HEK293 (cell line): ENCODE data around the gene TMTC1.

ENCODE experiments used
- CTCF ChIA-PET: fragments of 350-600 bp; formaldehyde crosslinking; extraction: SDS; loops from one replicate; lab custom pipeline; 2021; ENCODE audit warnings: antibody characterized with exemption; lab: Yijun Ruan, JAX
- POLR2A ChIA-PET: fragments of 300-600 bp; formaldehyde crosslinking; extraction: SDS; loops from one replicate; lab custom pipeline; 2020; ENCODE audit warnings: antibody characterized with exemption, inconsistent platforms; lab: Yijun Ruan, JAX
- H3K27ac ChIP-seq: fragments of 200-500 bp; sonication (Bioruptor generic); 2 replicates; pipeline ENCODE4 v1.5.1; 2014; ENCODE audit warnings: low read depth, low read length, control low read depth, inconsistent platforms; ENCODE audit errors: extremely low read depth
- H3K36me3 ChIP-seq, 2 experiments: fragments of 200-500 bp in 1 of 2; sonication (Bioruptor generic) in 1 of 2; 1 replicate in 1 of 2; 2 replicates in 1 of 2; pipeline ENCODE4 v1.5.1; 2014 to 2017; ENCODE audit warnings: inconsistent platforms in 2 of 2, low read length in 2 of 2; ENCODE audit not compliant: control insufficient read depth in 2 of 2, insufficient read depth in 1 of 2
- H3K4me1 ChIP-seq: fragments of 200-500 bp; sonication (Bioruptor generic); 2 replicates; pipeline ENCODE4 v1.5.1; 2014; ENCODE audit warnings: mild to moderate bottlenecking, low read length, inconsistent platforms; ENCODE audit not compliant: control insufficient read depth, insufficient read depth
- H3K4me3 ChIP-seq: 2 replicates; pipeline ENCODE4 v1.5.1; 2011; ENCODE audit warnings: low read depth, mild to moderate bottlenecking, control low read depth, low read length, moderate library complexity
- H3K9me3 ChIP-seq: fragments of 200-500 bp; sonication (Bioruptor generic); 2 replicates; pipeline ENCODE4 v1.5.1; 2014; ENCODE audit warnings: low read depth, low read length, inconsistent platforms; ENCODE audit not compliant: control insufficient read depth, insufficient read depth
- HOXD13 ChIP-seq: sonication (generic); formaldehyde crosslinking; IDR thresholded peaks from 2 replicates; pipeline ENCODE4 v1.8.0; 2022; ENCODE audit warnings: missing genetic modification reagents, borderline replicate concordance
- KLF1 ChIP-seq: fragments of 450-650 bp; formaldehyde crosslinking; IDR thresholded peaks from 2 replicates; pipeline ENCODE4 v1.5.1; 2016; ENCODE audit warnings: missing biosample characterization, missing genetic modification characterization
- REPIN1 ChIP-seq: fragments of 450-650 bp; formaldehyde crosslinking; IDR thresholded peaks from 2 replicates; pipeline ENCODE4 v1.5.1; 2017; ENCODE audit warnings: missing biosample characterization, missing genetic modification characterization, low read depth
- WT1 ChIP-seq: fragments of 450-650 bp; formaldehyde crosslinking; IDR thresholded peaks from 2 replicates; pipeline ENCODE4 v1.5.1; 2016; ENCODE audit warnings: missing biosample characterization, missing genetic modification characterization
- YY1 ChIP-seq: fragments of 450-650 bp; formaldehyde crosslinking; IDR thresholded peaks from 2 replicates; pipeline ENCODE4 v1.5.1; 2018; ENCODE audit warnings: missing biosample characterization, missing genetic modification characterization
- ZBTB20 ChIP-seq: fragments of 450-650 bp; formaldehyde crosslinking; IDR thresholded peaks from 2 replicates; pipeline ENCODE4 v1.5.1; 2016; ENCODE audit warnings: missing biosample characterization, missing genetic modification characterization
- ZBTB8A ChIP-seq: fragments of 450-650 bp; formaldehyde crosslinking; IDR thresholded peaks from 2 replicates; pipeline ENCODE4 v1.5.1; 2016; ENCODE audit warnings: missing biosample characterization, missing genetic modification characterization
- ZNF214 ChIP-seq: fragments of 450-650 bp; formaldehyde crosslinking; IDR thresholded peaks from 2 replicates; pipeline ENCODE4 v1.5.1; 2017; ENCODE audit warnings: missing biosample characterization, mild to moderate bottlenecking, missing genetic modification characterization, borderline replicate concordance
- ZNF433 ChIP-seq: fragments of 450-650 bp; formaldehyde crosslinking; IDR thresholded peaks from 2 replicates; pipeline ENCODE4 v1.5.1; 2016; ENCODE audit warnings: missing biosample characterization, missing genetic modification characterization, low read depth
- ZNF670 ChIP-seq: fragments of 450-650 bp; formaldehyde crosslinking; IDR thresholded peaks from 2 replicates; pipeline ENCODE4 v1.5.1; 2016; ENCODE audit warnings: missing biosample characterization, missing genetic modification characterization, low read depth
- ZSCAN30 ChIP-seq: fragments of 450-650 bp; IDR thresholded peaks from 2 replicates; pipeline ENCODE4 v1.5.1; 2018; ENCODE audit warnings: missing biosample characterization, mild to moderate bottlenecking, missing genetic modification characterization, moderate library complexity
- TF ChIP-seq, protein P1 (sequence below): fragments of 450-650 bp; formaldehyde crosslinking; IDR thresholded peaks from 2 replicates; pipeline ENCODE4 v1.5.1; 2016; ENCODE audit warnings: missing biosample characterization, missing genetic modification characterization
- TF ChIP-seq, protein P2 (sequence below): fragments of 450-650 bp; formaldehyde crosslinking; IDR thresholded peaks from 2 replicates; pipeline ENCODE4 v1.5.1; 2016; ENCODE audit warnings: missing biosample characterization, missing genetic modification characterization
- TF ChIP-seq, protein P3 (sequence below): fragments of 450-650 bp; formaldehyde crosslinking; IDR thresholded peaks from 2 replicates; pipeline ENCODE4 v1.5.1; 2016; ENCODE audit warnings: missing biosample characterization, missing genetic modification characterization
- TF ChIP-seq, protein P4 (sequence below): fragments of 450-650 bp; formaldehyde crosslinking; IDR thresholded peaks from 2 replicates; pipeline ENCODE4 v1.5.1; 2016; ENCODE audit warnings: missing biosample characterization, missing genetic modification characterization, low read depth
- TF ChIP-seq, protein P5 (sequence below): fragments of 450-650 bp; formaldehyde crosslinking; IDR thresholded peaks from 2 replicates; pipeline ENCODE4 v1.5.1; 2016; ENCODE audit warnings: missing biosample characterization, missing genetic modification characterization
- TF ChIP-seq, protein P6 (sequence below): fragments of 450-650 bp; formaldehyde crosslinking; IDR thresholded peaks from 2 replicates; pipeline ENCODE4 v1.5.1; 2017; ENCODE audit warnings: missing biosample characterization, missing genetic modification characterization

TMTC1 gene

DNA sequence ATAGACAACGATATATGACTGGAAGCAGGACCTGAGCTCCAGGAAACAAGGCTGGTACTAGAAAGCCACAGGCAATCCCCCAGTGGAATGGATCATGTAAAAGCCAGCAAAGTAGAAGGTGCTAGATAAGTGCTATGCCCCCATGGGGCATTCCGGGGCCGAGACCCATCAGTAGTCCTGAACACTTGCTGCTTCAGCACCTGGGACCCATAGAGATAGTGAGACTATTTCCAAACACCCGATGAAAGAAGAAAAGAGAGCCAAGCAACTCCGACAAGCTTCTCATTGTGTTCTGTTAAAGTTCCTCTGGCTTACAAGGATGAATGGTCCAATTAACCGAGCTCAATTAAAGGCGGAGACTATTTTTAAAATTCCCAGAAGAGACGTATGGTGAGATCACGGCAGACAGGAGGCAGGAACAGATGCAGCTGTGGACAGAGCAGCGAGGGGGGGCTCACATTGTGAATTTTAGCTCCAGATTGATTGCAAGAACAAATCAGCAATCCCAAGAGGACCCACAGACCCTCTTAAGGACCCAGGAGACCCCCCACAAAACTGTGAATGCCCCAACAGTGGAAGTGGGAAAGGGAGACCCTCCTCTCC is 143.7 kb downstream of the TMTC1 start:
- ChIA-PET CTCF (no interaction called here), POLR2A (no interaction called here)
- Histone ChIP-seq H3K27ac (no peak overlapping the region), H3K4me1 (no peaks in the 10 kb centered on the region; the same call in 1 of the 2 replicates), H3K9me3 (no peaks in the 10 kb centered on the region), H3K36me3 (no peaks in the 10 kb centered on the region), H3K4me3 (no peak overlapping the region)
- TF ChIP-seq ZSCAN30 (tag by site-specific recombination) = no peak

DNA sequence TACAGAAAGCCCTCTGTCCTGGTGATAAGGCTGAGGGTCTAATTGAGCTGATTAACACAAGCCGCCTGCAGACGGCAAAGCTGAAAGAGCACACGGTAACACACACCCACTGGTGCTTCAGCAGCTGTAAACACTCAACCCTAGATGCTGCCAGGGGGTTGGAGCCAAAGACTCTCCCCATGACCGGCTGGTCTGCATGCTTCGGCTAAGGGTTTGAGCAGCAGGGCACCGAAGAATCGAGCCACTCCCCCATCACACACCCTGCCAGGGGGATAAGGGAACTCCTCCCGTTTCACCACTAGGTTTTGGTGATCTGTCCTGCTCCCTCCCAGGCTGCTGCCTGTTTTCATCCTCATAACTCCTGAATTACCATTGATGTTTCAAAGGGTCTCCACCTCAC is 145.2 kb downstream of the TMTC1 start:
- Histone ChIP-seq H3K4me3 (no peak overlapping the region), H3K4me1 (no peaks in the 10 kb centered on the region; the same call in 1 of the 2 replicates)
- TF ChIP-seq ZNF670 (no peak), ZNF433 (tag by site-specific recombination) (no peak), WT1 (tag by site-specific recombination) (no peak), YY1 (tag by site-specific recombination) (no peak), ZBTB8A (tag by site-specific recombination) (no peak), ZBTB20 (tag by site-specific recombination) (no peak), REPIN1 (tag by site-specific recombination) (no peak), HOXD13 (no peak), KLF1 (tag by site-specific recombination) (no peak), ZNF214 (tag by site-specific recombination) (no peak)
- TF ChIP-seq, protein P1, sequence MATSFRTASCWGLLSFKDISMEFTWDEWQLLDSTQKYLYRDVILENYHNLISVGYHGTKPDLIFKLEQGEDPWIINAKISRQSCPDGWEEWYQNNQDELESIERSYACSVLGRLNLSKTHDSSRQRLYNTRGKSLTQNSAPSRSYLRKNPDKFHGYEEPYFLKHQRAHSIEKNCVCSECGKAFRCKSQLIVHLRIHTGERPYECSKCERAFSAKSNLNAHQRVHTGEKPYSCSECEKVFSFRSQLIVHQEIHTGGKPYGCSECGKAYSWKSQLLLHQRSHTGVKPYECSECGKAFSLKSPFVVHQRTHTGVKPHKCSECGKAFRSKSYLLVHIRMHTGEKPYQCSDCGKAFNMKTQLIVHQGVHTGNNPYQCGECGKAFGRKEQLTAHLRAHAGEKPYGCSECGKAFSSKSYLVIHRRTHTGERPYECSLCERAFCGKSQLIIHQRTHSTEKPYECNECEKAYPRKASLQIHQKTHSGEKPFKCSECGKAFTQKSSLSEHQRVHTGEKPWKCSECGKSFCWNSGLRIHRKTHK = no peak
- TF ChIP-seq, protein P2, sequence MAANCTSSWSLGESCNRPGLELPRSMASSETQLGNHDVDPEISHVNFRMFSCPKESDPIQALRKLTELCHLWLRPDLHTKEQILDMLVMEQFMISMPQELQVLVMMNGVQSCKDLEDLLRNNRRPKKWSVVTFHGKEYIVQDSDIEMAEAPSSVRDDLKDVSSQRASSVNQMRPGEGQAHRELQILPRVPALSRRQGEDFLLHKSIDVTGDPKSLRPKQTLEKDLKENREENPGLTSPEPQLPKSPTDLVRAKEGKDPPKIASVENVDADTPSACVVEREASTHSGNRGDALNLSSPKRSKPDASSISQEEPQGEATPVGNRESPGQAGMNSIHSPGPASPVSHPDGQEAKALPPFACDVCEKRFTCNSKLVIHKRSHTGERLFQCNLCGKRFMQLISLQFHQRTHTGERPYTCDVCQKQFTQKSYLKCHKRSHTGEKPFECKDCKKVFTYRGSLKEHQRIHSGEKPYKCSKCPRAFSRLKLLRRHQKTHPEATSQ (tag by site-specific recombination) = no peak
- TF ChIP-seq, protein P3, sequence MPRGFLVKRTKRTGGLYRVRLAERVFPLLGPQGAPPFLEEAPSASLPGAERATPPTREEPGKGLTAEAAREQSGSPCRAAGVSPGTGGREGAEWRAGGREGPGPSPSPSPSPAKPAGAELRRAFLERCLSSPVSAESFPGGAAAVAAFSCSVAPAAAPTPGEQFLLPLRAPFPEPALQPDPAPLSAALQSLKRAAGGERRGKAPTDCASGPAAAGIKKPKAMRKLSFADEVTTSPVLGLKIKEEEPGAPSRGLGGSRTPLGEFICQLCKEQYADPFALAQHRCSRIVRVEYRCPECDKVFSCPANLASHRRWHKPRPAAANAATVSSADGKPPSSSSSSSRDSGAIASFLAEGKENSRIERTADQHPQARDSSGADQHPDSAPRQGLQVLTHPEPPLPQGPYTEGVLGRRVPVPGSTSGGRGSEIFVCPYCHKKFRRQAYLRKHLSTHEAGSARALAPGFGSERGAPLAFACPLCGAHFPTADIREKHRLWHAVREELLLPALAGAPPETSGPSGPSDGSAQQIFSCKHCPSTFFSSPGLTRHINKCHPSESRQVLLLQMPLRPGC (tag by site-specific recombination) = no peak
- TF ChIP-seq, protein P4, sequence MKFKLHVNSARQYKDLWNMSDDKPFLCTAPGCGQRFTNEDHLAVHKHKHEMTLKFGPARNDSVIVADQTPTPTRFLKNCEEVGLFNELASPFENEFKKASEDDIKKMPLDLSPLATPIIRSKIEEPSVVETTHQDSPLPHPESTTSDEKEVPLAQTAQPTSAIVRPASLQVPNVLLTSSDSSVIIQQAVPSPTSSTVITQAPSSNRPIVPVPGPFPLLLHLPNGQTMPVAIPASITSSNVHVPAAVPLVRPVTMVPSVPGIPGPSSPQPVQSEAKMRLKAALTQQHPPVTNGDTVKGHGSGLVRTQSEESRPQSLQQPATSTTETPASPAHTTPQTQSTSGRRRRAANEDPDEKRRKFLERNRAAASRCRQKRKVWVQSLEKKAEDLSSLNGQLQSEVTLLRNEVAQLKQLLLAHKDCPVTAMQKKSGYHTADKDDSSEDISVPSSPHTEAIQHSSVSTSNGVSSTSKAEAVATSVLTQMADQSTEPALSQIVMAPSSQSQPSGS = no peak
- TF ChIP-seq, protein P5, sequence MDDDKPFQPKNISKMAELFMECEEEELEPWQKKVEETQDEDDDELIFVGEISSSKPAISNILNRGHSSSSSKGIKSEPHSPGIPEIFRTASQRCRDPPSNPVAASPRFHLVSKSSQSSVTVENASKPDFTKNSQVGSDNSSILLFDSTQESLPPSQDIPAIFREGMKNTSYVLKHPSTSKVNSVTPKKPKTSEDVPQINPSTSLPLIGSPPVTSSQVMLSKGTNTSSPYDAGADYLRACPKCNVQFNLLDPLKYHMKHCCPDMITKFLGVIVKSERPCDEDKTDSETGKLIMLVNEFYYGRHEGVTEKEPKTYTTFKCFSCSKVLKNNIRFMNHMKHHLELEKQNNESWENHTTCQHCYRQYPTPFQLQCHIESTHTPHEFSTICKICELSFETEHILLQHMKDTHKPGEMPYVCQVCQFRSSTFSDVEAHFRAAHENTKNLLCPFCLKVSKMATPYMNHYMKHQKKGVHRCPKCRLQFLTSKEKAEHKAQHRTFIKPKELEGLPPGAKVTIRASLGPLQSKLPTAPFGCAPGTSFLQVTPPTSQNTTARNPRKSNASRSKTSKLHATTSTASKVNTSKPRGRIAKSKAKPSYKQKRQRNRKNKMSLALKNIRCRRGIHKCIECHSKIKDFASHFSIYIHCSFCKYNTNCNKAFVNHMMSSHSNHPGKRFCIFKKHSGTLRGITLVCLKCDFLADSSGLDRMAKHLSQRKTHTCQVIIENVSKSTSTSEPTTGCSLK (tag by site-specific recombination) = no peak
- TF ChIP-seq, protein P6, sequence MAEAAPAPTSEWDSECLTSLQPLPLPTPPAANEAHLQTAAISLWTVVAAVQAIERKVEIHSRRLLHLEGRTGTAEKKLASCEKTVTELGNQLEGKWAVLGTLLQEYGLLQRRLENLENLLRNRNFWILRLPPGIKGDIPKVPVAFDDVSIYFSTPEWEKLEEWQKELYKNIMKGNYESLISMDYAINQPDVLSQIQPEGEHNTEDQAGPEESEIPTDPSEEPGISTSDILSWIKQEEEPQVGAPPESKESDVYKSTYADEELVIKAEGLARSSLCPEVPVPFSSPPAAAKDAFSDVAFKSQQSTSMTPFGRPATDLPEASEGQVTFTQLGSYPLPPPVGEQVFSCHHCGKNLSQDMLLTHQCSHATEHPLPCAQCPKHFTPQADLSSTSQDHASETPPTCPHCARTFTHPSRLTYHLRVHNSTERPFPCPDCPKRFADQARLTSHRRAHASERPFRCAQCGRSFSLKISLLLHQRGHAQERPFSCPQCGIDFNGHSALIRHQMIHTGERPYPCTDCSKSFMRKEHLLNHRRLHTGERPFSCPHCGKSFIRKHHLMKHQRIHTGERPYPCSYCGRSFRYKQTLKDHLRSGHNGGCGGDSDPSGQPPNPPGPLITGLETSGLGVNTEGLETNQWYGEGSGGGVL (tag by site-specific recombination) = no peak
- TF ChIP-seq, all 188 proteins: peak for 0
- H3K36me3 ChIP-seq = no peaks in the 10 kb centered on the region
- no peaks in the 10 kb centered on the region for H3K9me3 ChIP-seq
- no peak overlapping the region for H3K27ac ChIP-seq
- ChIA-PET CTCF (no interaction called here), POLR2A (no interaction called here)
